Measurements from ENCODE around the gene MUC4.
"Not testable (repeated sequence)": the region's sequence is repeated elsewhere in the genome, so short reads cannot be mapped to it uniquely, and the experiment has no call there.

Gene MUC4

DNA sequence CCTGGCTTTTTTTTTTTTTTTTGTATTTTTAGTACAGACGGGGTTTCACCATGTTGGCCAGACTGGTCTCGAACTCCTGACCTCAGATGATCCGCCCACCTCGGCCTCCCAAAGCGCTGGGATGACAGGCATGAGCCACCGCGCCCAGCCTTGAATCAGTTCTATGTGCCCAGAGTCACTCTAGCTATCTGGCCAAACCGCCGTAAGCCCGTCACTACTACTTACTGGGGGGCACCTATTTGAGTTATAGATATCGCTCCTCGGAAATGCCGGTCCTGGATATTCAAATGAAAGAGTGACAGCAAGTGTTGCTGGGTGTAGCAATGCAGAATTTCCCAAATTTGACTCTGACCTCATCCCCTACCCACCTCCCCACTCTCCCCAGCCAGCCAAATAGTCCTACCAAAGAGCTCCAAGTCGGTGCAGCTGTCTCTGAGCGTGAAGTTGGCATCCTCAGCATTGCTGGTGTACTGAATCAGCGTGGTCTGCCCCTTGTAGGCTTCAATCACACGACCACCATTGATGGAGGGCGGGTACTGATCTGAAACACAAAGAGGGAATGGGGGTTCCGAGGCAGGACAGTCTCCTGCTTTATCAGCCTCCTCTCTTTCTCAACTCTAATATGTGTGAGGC, 52.9 kb downstream of the MUC4 start:
- DNase-seq, result no peak

DNA sequence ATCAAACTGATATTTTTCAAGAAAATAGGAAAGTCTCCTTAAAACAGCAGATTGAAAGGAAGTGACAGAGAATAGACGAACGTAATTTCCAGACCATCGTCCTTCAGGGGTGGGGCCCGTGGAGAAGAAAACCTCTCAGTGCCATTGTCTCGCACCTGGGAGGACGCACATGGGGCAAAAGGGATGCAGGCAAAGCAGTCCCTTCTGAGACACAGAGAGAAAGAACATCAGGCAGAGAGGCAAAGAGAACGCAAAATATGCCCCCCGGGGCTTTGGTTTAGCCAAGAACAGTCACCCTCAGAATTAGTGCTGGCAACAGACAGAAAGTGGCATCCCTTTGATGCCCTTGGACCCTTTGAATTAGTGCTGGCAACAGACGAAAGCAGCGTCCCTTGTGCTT, 53.9 kb downstream of the MUC4 start:
- no peak for DNase-seq

DNA sequence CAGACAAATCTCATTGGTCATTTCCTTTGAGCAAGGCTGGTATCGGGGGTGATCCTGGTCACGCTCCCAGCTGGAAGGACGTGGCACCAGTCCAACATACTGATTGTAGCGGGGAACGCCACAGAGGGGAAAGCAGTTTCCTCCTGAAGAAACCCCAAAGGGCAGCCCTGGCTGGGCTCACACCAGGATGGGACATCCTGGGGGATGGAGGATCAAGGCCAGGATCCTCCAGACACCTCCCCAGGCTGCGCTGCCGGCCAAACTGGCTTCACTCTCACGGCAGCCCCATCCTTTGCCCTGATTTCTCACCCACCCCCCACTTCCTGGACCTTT, 54.3 kb downstream of the MUC4 start:
- no peak for DNase-seq

- peak; percentile 49 for DNase-seq
Observed at GRCh38 chr3:195755791-195756676, 55.7 kb downstream of the MUC4 start.

DNA sequence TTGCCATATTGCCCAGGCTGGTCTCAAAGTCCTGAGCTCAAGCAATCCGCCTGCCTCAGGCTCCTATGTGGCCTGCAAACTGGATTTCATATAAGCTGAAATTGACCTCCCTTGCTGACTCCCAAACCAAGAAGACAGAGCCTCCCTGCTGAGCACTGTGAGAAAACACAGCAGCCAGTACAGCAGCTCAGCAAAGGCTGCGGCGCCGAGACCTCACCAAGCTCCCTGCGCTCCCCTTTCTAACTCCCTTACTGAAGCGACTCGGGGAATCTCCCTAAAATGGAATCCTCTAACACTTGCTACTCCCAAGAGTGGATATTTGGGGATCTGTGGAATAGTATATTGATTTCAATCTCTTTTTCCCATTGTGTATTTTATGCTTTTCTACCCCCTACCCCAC, 56.3 kb downstream of the MUC4 start:
- no peak for DNase-seq

DNA sequence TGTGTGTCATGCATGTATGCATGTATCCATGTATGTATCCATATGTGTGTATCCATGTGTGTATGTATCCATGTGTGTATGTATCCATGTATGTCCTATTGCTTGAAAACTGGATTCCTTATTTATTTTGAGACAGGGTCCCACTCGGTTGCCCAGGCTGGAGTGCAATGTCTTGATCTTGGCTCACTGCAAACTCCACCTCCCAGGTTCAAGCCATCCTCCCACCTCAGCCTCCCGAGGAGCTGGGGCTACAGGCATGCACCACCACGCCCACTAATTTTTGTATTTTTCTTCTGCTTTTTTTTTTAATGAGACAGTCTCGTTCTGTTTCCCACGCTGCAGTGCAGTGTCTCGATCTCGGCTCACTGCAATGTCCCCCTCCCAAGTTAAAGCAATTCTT, 56.8 kb downstream of the MUC4 start:
- no peak for DNase-seq

DNA sequence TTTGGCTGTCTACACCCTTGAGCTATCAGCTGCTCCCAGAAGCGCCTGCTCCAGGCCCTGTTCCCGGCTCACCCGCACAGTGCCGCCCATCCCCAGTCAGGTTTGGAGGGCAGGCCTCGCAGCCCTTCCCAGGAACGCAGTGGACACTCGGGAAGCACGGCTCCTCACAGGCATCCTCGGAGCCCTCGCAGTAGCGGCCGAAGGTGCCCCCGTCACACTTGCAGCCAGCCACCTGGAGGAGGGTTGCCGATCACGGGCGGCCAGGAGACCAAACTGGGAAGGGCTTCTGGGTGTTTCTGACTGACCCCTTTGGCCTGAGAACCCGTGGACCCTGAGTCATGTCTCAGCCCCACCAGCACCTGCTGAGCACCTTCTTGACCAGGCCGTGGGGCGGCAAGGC, 57.6 kb downstream of the MUC4 start:
- no peak for DNase-seq

- DNase-seq, result no peak
Observed at GRCh38 chr3:195753581-195753980, 58.1 kb downstream of the MUC4 start.

DNA sequence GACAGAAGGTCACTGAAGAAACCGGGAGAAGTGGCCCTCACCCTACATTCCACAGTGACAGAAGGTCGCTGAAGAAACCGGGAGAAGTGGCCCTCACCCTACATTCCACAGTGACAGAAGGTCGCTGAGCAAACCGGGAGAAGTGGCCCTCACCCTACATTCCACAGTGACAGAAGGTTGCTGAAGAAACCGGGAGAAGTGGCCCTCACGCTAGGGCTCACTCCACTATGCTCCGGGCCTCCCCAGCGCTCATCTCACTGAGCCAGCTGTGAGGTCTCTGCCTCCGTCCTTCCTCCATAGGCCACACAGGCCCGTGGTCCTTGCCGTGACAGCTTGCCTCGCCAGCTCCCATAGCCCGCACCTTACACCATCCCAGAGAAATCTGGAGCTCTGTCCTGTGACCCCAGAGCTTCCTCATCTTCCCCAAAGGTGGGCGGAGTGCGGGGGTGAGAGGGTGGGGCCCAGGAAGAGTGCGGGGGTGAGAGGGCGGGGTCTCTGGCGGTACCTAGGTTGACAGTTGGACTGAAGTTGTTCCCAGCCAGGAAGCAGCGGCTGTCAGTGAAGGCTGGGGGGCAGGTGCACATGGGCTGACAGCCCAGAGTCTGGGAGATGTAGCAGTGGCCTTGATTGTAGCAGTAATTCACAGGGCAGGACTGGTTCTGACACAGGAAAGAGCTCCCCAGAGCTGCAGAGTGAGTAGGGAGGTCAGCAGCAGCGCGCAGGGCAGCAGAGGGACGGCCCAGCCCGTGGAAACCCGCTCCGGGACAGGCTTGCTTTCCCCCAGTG, 59.0 kb downstream of the MUC4 start:
- DNase-seq, result no peak

GRCh38 chr3:195752066-195752465, 59.7 kb downstream of the MUC4 start:
- no peak for DNase-seq

GRCh38 chr3:195751560-195751959, 60.2 kb downstream of the MUC4 start:
- no peak for DNase-seq

DNA sequence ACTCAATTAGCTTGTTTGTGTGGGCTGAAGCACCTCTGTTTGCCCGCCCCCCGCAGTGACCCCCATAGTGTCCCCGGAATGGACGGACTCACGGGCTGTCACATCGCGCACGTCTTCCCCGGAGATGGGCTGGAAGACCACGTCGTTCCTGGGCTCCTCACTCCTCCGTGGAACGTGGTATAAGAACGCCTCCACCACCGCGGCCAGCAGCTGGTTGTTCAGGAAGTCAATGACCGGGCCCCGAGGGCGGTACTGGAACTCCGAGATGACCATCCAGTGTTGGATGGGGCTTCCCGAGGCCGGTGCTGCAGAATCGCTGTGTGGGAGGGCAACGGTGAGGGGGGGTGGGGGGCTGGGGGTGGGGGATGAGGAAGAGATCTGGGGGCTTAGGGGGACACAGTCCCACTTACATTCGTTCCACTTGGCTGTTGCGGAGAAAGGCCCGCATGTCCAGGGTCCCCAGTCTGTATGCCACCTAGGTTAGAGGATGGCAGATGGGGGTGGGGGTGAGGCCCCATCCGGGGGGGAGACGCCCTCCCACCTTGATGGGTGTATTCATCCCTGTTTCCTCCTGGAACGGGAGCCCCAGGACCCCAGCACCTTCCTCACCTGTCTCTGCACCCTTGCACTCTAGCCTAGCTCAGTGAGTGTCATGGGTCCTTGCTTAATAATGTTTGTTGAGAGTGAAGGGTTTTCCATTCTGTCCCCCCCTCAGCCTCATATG, 60.8 kb downstream of the MUC4 start:
- no peak for DNase-seq

DNA sequence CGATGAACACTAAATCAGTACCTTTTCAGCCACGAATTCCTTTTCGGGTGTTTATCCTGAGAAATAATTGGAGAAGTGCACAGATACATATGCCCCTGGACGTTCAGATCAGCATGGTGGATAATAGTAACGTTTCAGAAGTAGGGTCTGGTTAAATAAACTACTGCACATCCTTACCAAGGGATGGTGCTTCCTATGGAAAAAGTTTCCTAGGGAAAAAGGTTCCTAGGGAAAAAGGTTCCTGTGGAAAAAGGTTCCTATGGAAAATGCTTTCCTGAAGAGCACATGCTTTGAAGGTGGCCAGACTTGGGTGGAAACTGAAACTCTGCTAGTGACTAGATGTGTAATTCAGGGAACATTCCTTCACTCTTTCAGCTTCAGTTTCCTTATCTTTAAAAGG, 62.6 kb downstream of the MUC4 start:
- DNase-seq, result not testable (repeated sequence)

GRCh38 chr3:195748661-195749060, 63.1 kb downstream of the MUC4 start:
- no peak for DNase-seq

GRCh38 chr3:195746751-195747150, 65.0 kb downstream of the MUC4 start:
- DNase-seq, result no peak

DNA sequence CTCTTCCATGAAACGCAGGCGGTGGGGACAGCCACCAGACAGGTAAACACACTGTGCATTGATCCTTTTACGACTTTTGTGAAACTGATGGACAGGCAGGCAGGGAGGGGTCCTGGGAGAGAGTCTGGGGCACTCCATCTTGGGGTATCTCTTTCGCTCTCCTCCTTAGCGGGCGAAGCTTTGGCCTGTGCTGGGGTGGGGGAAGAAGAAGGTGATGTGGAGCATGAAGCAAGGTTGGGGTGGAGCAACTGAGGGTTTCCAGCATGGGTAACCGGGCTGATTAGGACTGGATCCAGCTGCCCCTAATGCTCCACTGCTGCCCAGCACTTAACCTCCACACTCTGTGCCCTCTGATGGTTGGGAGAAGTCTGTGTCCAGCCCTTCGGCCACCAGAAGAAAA, 65.4 kb downstream of the MUC4 start:
- DNase-seq, result no peak

- no peak for DNase-seq
Observed at GRCh38 chr3:195744437-195744836, 67.3 kb downstream of the MUC4 start.

DNA sequence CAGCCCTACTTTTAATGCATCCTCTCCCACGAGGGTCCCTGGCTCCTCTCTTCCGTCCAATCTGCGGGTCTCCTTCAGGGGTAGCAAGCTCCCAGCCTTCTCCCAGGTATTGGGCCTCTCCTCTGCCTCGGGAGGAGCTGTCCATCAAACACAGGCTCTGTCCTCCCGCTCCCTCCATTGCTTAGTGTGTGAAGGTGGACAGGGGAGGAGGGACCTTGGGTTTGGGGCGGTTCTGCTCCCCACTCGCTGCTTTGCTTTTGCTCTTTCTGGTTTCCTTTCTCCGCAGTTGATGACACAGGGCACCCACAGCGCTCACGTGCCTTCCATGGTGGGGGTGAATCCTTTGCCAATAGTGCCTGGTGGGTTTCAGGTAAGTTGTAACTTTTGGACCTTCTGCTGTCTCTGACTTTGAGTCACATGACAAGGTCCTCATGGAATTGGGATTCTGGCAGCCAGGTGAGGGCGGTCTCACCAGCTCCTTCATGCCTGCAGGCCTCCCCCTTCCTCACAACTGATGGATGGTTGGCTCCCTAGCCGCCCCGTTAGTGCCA, 72.1 kb downstream of the MUC4 start:
- no peak for DNase-seq

DNA sequence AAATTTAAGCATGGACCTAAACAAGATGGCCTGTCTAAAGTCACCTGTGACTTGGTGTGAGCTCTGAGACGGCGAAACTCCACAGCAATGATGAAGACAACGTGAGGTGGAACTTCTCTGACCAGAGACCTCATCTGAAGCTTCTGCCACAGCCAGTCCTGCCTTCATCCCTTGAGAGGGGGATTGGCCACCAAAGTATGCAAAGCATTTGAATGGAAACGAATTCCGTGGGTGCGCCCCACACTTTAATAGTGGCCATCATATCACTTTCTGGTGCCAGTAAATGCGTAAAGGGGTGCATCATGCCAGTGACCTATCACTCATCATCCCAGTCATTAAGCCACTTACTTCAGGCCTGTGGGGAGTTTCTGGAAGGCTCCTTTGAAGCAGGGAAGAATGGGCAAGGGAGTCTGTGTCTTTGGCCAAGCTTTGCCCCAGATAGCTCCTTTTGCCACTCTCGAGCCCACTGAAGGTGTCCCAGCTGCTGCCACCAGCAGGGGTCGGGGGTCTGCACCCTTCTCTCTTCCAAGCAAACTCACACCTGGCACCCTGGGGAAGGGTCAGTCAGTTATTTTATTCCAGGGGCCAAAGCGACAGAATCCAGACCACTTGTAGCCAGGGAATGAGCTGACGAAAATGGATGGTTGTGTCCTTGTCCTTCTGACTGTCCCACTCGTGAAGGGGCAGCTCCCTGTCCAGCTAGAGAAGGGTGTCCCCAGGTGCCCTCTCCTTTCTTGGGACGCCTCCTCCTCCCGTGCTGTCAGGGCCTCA, 73.3 kb downstream of the MUC4 start:
- DNase-seq, result no peak

DNA sequence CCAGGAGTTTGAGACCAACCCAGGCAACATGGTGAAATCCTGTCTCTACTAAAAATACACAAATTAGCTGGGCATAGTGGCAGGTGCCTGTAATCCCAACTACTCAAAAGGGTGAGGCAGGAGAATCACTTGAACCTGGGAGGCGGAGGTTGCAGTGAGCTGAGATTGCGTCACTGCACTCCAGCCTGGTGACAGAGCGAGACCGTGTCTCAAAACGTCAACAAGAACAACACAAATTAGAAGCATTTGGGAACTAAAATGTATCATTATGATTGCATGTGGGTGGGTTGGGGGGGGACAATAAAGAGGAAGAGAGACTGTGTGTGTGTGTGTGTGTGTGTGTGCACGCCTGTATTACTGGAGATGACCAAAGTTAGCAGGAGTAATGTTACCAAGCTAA, 73.9 kb downstream of the MUC4 start:
- not testable (repeated sequence) for DNase-seq

DNA sequence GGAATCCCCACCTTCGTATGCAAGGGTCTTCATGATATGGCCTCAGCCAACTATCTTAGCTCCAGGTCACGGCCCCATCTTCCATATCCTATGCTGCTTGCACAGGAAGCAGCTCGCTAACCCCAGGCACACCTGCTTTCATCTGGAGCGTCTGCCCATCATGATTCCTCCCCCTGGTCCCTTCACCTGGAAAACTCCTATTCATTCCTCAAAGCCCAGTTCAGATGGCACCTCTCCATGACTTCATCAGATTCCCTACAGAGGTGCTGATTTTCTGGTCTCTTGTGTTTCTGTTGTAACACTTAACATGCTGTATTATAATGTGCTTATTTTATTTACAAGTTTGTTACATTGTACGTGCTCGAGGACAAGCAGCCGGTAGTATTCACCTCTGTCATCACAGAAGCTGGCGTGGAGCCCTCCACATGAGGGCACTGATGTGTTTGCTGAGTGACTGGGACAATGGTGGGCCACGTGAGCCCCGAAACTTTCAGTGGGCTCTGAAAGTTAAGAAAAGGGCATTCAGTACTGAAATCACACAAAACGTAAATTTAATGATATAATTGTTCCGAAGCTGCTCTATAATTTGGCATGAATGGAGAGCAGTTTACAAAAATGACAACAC, 74.8 kb downstream of the MUC4 start:
- no peak for DNase-seq
